Astrocyte of the cerebellum (primary cell): ENCODE results near the gene MEF2C.
A peak's percentile ranks its signal among the peaks of the same experiment; 100 is the strongest.

ENCODE experiments used
- DNase-seq: peaks from one replicate; pipeline ENCODE4 v3.0.0-alpha.2; 2011; ENCODE audit warnings: low read depth
- H3K4me3 ChIP-seq: 2 replicates; pipeline ENCODE4 v1.5.1; 2011; ENCODE audit warnings: mild to moderate bottlenecking, low read depth, low read length, moderate library complexity
- in situ Hi-C: cut with HindIII; loops from 2 replicates; pipeline ENCODE4 v1.10.0; 2017; ENCODE audit warnings: low sequenced_read_pairs
- TF ChIP-seq, protein P1 (sequence below): IDR thresholded peaks from 2 replicates; pipeline ENCODE4 v1.5.1; 2012; ENCODE audit warnings: low read length, low read depth, moderate library complexity, mild to moderate bottlenecking; ENCODE audit errors: missing control alignments

The MEF2C gene

DNA sequence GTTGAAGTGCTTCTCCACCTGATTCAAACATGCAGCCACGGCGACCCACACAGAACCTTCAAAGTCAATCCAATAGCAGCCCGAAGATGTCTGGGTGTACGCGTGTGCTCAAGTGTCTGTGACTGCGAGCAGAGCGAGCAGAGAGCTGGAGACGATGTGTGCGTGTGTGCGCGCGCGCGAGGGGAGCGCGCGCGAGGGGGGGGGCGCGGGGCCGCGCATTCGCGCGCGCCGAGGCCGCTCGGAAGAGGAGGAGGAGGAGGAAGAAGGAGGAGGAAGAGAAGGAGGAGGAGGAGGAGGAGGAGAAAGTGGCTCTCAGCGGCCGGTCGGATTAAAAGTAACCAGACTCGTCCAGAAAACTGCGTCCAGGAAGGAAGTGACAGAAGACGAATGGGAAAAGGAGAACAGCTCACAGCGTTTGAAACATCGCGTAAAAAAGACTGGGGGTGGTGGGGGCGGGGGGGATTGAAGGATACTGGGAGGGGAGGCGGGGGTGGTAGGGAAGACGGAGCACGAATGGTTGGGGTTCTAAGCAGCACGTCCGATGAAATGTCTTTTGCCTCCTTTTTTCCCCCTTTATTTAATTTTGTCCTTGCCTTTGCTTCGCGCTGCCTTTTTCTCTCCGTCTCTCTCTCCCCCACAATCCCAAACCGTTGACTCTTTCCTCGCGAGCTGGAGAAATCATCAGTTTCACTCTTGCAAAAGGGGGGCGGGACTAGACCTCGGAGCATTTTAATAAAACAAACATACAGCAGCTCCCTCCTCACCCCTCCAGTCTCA is at the start of gene MEF2C:
TSS of gene MEF2C (minus strand) at position 126 of the 777 bp plus-strand sequence. CDS start 59,396 bp downstream, outside the sequence.
- H3K4me3 ChIP-seq: peak within 1 kb of the TSS; percentile 63
- TF ChIP-seq, protein P1, sequence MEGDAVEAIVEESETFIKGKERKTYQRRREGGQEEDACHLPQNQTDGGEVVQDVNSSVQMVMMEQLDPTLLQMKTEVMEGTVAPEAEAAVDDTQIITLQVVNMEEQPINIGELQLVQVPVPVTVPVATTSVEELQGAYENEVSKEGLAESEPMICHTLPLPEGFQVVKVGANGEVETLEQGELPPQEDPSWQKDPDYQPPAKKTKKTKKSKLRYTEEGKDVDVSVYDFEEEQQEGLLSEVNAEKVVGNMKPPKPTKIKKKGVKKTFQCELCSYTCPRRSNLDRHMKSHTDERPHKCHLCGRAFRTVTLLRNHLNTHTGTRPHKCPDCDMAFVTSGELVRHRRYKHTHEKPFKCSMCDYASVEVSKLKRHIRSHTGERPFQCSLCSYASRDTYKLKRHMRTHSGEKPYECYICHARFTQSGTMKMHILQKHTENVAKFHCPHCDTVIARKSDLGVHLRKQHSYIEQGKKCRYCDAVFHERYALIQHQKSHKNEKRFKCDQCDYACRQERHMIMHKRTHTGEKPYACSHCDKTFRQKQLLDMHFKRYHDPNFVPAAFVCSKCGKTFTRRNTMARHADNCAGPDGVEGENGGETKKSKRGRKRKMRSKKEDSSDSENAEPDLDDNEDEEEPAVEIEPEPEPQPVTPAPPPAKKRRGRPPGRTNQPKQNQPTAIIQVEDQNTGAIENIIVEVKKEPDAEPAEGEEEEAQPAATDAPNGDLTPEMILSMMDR: no peak
- in situ Hi-C loops: no loop called here
- peak; percentile 67 for DNase-seq

DNA sequence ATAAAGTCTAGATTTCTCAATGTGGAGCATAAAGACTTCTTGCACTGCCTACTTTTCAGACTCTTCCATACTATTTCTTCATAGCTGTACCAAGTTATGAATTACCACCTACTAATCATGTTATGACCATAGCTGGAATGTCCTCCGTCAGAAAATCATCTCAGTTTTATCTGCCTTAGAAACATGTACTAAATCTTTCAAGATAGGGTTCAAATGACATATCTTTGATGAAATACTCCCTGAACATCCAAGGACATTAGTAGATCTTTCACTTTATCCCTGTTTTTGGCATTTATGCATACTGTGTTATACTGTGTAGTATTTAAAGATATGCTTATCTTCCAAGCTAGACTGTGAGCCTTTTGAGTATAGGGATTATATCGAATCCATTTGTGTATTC is 49.6 kb upstream of the MEF2C start:
- DNase-seq: no peak
- H3K4me3 ChIP-seq: no peak overlapping the region
- TF ChIP-seq, protein P1: no peak
- in situ Hi-C loops: no loop called here

DNA sequence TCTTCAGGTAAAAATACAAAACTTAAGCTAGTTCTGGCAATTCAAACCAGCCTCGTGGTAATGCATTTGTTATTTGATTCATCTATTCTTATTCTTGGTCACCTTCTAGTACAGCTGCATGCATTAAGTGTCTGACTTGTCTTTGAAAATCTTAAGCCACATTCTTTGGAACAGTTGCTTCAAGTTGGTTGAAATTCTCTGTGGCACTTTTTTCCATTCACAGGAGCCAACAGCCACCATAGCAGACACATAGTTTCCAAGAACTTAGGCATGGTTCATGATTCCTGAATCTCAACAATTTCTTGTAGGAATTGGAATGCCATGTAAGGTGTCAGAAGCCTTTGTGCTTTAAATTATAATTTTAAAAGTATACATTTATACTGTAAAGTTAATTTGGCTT is 47.4 kb upstream of the MEF2C start:
- TF ChIP-seq, protein P1: no peak
- H3K4me3 ChIP-seq: no peak overlapping the region
- in situ Hi-C loops: no loop called here
- DNase-seq: no peak

DNA sequence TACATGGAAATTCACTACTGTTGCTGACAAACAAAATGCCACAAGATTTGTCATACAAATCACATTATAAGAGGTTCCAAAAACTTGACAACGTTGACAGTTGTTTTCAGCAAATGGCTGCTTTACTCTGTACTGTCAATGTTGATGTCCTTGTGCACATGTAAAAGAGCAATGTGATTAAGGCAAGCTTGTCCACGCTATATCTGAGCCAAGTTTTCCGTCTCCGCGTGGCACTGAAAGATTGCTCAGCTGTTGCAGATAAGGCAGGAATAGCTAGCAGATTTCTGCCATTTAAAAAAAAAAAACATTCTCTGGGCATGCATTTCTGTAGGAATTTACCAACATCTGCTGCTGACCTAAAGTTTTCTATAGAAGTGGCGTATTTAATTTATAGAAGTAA is 46.4 kb upstream of the MEF2C start:
- DNase-seq: no peak
- in situ Hi-C loops: no loop called here
- TF ChIP-seq, protein P1: no peak
- no peak overlapping the region for H3K4me3 ChIP-seq

DNA sequence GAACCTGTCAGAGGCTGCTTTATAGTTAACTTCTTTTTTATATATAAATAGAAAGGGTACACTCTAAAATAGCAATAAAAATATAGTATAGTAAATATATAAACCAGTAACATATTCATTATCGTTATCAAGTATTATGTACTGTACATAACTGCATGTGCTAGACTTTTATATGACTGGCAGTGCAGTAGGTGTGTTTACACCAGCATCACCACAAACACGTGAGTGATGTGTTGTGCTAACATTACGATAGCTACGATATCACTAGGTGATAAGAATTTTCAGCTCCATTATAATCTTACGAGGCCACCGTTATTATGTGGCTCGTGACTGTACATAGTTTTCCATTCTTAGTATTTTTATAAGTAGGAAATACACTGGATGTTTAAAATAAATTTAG is 43.8 kb upstream of the MEF2C start:
- in situ Hi-C loops: no loop called here
- TF ChIP-seq, protein P1: no peak
- no peak overlapping the region for H3K4me3 ChIP-seq
- DNase-seq: no peak

DNA sequence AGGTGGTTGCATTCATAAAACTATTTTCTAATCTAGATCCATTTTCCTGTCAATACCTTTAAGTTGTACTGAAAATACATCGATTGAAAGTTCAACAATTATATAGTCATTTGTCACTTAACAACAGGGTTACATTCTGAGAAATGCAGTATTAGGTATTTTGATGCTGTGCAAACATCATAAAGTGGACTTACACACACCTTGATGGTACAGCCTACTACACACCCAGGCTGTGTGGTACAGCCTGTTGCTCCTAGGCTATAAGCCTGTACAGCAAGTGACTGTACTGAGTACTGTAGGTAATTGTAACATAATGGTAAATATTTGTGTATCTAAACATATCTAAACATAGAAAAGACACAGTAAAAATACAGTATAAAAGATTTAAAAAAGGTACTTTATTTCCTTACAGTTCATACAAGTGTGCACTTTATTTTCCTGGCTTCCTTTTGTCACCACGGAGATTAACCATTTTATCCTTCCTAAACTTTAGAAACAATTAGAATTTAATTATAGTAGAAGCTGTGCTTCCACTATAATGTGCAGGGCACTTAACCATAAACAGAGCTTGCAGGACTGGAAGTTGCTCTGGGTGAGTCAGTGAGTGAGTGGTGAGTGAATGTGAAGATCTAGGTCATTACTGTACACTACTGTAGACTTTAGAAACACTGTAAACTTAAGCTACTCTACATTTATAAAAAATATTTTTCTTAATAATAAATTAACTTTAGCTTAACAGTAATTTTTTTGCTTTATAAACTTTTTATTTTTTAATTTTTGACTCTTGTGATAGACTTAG is 42.9 kb upstream of the MEF2C start:
- in situ Hi-C loops: no loop called here
- TF ChIP-seq, protein P1: no peak
- no peak for DNase-seq
- no peak overlapping the region for H3K4me3 ChIP-seq
